K562 (cell line): ENCODE data around the gene THBS2. TPM values are rescaled to one million over a fixed set of nuclear protein-coding genes. Genes with fewer than 3 reads are reported as not detected.

Experiments
- ATAC-seq: fragments of 200-7000 bp; cut with Tn5 transposase; 3 replicates; pipeline ENCODE4 v1.9.1; 2020; ENCODE audit warnings: moderate library complexity
- BruUV-seq: library from RNA; stranded (reverse); fragments of 400-500 nt; replicated peaks from 2 replicates; lab custom pipeline; 2021; lab: Mats Ljungman, UMichigan
- CTCF ChIA-PET: fragments of 300-600 bp; formaldehyde crosslinking; extraction: SDS; loops from one replicate; lab custom pipeline; 2021; ENCODE audit warnings: low intra/inter-chr PET ratio; lab: Yijun Ruan, JAX
- POLR2A ChIA-PET: fragments of 300-600, 350-650 bp; sonication (Branson Sonifier 250); formaldehyde crosslinking; extraction: SDS; loops from one replicate; lab custom pipeline; 2021; ENCODE audit warnings: antibody characterized with exemption, inconsistent platforms; lab: Yijun Ruan, JAX
- DNase-seq, 4 experiments: peaks; one replicate each; pipeline versions ENCODE4 v3.0.0 to v3.0.0-alpha.2; 2011 to 2018; ENCODE audit warnings: low spot score in 3 of 4, mixed read lengths in 3 of 4; ENCODE audit errors: extremely low read depth in 1 of 4
- FAIRE-seq: peaks from 2 replicates; lab custom pipeline; 2011; peaks lifted over from hg19 to GRCh38; lab: Jason Lieb, UNC
- H2AFZ ChIP-seq: 2 replicates; pipeline ENCODE4 v1.6.0; 2011; ENCODE audit warnings: low read depth, low read length, control low read depth, inconsistent platforms
- H3K27ac ChIP-seq: fragments of 200-600 bp; 3 replicates; pipeline ENCODE4 v1.8.0; 2011; ENCODE audit warnings: low read depth, mild to moderate bottlenecking, control low read depth, inconsistent platforms, low read length, moderate library complexity, mixed read lengths; ENCODE audit errors: extremely low read depth
- H3K27me3 ChIP-seq, 2 experiments: fragments of 300-600 bp in 1 of 2; 2 replicates in 1 of 2; 3 replicates in 1 of 2; pipeline versions ENCODE4 v1.6.0 to v1.8.0; 2011; ENCODE audit warnings: inconsistent platforms in 2 of 2, low read length in 2 of 2, mild to moderate bottlenecking in 1 of 2, mixed read lengths in 1 of 2, moderate library complexity in 1 of 2; ENCODE audit not compliant: control insufficient read depth in 2 of 2, insufficient read depth in 2 of 2
- H3K36me3 ChIP-seq: fragments of 300-600 bp; 3 replicates; pipeline ENCODE4 v1.8.0; 2011; ENCODE audit warnings: mild to moderate bottlenecking, low read length, inconsistent platforms; ENCODE audit not compliant: control insufficient read depth, insufficient read depth
- H3K4me1 ChIP-seq, 2 experiments: fragments of 200-600 bp in 1 of 2; replicated peaks in 1 of 2; 2 replicates in 1 of 2; 3 replicates in 1 of 2; pipeline versions ENCODE4 v1.5.1 to v1.8.0; 2011; ENCODE audit warnings: inconsistent platforms in 2 of 2, low read length in 2 of 2, mild to moderate bottlenecking in 1 of 2, mixed read lengths in 1 of 2, moderate library complexity in 1 of 2; ENCODE audit not compliant: control insufficient read depth in 2 of 2, insufficient read depth in 2 of 2
- H3K4me2 ChIP-seq: 2 replicates; pipeline ENCODE4 v1.6.1; 2011; ENCODE audit warnings: low read length, control low read depth, inconsistent platforms, mixed read lengths; ENCODE audit not compliant: insufficient read depth
- H3K4me3 ChIP-seq: fragments of 200-600 bp; sonication (generic), shearing (Covaris generic); 2 replicates; pipeline ENCODE4 v1.5.1; 2016; ENCODE audit warnings: control low read depth, inconsistent platforms
- H3K79me2 ChIP-seq: fragments of 200-600 bp; 3 replicates; pipeline ENCODE4 v1.8.0; 2011; ENCODE audit warnings: low read length, inconsistent platforms; ENCODE audit not compliant: control insufficient read depth, insufficient read depth
- H3K9ac ChIP-seq, 2 experiments: 2 replicates each; pipeline versions ENCODE4 v1.6.0 to v1.6.1; 2011; ENCODE audit warnings: low read depth in 2 of 2, low read length in 2 of 2, control low read depth in 1 of 2, inconsistent platforms in 1 of 2, mild to moderate bottlenecking in 1 of 2, mixed read lengths in 1 of 2; ENCODE audit not compliant: insufficient read depth in 1 of 2
- H3K9me1 ChIP-seq: one replicate; pipeline ENCODE4 v1.6.0; 2011; ENCODE audit warnings: inconsistent platforms, mild to moderate bottlenecking, low read length, moderate library complexity; ENCODE audit not compliant: control insufficient read depth, insufficient read depth
- H3K9me3 ChIP-seq: replicated peaks from 2 replicates; pipeline ENCODE4 v1.5.1; 2011; ENCODE audit warnings: low read depth, low read length, inconsistent platforms; ENCODE audit not compliant: control insufficient read depth, insufficient read depth
- H4K20me1 ChIP-seq: replicated peaks from 2 replicates; pipeline ENCODE4 v1.6.1; 2011; ENCODE audit warnings: low read length, inconsistent platforms, mixed read lengths; ENCODE audit not compliant: control insufficient read depth, insufficient read depth
- BDP1 ChIP-seq: IDR thresholded peaks from 3 replicates; pipeline ENCODE4 v1.6.1; 2011; ENCODE audit not compliant: insufficient read length, insufficient read depth
- CXXC5 ChIP-seq: fragments of 250-450 bp; sonication (Bioruptor Pico); IDR thresholded peaks from 2 replicates; pipeline ENCODE4 v1.8.0; 2022; ENCODE audit warnings: inconsistent platforms, mild to moderate bottlenecking, moderate library complexity
- E2F4 ChIP-seq: sonication (generic); formaldehyde crosslinking; IDR thresholded peaks from 2 replicates; pipeline ENCODE4 v1.8.0; 2022; ENCODE audit warnings: mild to moderate bottlenecking, low read depth, missing genetic modification reagents
- SRF ChIP-seq, 2 experiments: fragments of 250-450, 450-650 bp in 1 of 2; sonication (Bioruptor Pico) in 1 of 2; sonication (generic) in 1 of 2; formaldehyde crosslinking; IDR thresholded peaks; 2 replicates each; pipeline versions ENCODE4 v1.5.0 to v1.5.1; 2020 to 2022; ENCODE audit warnings: mild to moderate bottlenecking in 1 of 2, missing genetic modification reagents in 1 of 2
- ZNF197 ChIP-seq: fragments of 200-800 bp; sonication (Bioruptor generic); IDR thresholded peaks from 2 replicates; pipeline ENCODE4 v1.6.1; 2016; ENCODE audit warnings: low read depth, missing genetic modification characterization, missing compliant biosample characterization
- ZNF507 ChIP-seq: conservative IDR thresholded peaks from 2 replicates; pipeline ENCODE4 v1.6.1; 2017; ENCODE audit warnings: missing genetic modification characterization, missing compliant biosample characterization
- WGBS: fragments of 100-300 bp; shearing (Covaris generic); methylation state at CpG from one replicate; pipeline ENCODE4 v1.1.6; 2016; ENCODE audit warnings: low coverage, mixed read lengths; ENCODE audit not compliant: insufficient coverage; ENCODE audit errors: missing lambda C conversion rate; 5-methylcytosine and 5-hydroxymethylcytosine counted together
- in situ Hi-C: fragments of 300-500 bp; cut with MboI; formaldehyde crosslinking; loops from 4 replicates; pipeline ENCODE4 v1.15.0; 2018; ENCODE audit warnings: inconsistent platforms, mixed read lengths
- intact Hi-C: fragments of 100-400 bp; cut with micrococcal nuclease; formaldehyde crosslinking; loops from 2 replicates; pipeline ENCODE4 v1.14.2; 2022
- polyA plus RNA-seq, 8 experiments: library from polyadenylated mRNA; depleted of rRNA in 4 of 8; stranded (reverse) in 5 of 8; unstranded in 3 of 8; fragments of >200 nt; fragmentation: Nextera tagmentation in 2 of 8; fragmentation: Illumina TruSeq in 1 of 8; extraction: Ambion mirVana in 2 of 8; extraction: Trizol in 1 of 8; gene quantifications; 2 replicates each; pipeline versions ENCODE4 v1.2.1 to v1.2.3, GENCODE V29; 2011 to 2014; ENCODE audit warnings: inconsistent platforms in 1 of 8, missing spikeins in 1 of 8
- total RNA-seq, 7 experiments: library from RNA; depleted of rRNA in 6 of 7; stranded (reverse); fragments of >200 nt in 6 of 7; fragmentation: Illumina TruSeq in 2 of 7; extraction: Trizol in 2 of 7; gene quantifications; 2 replicates each; pipeline versions ENCODE4 v1.2.1 to v1.2.3, GENCODE V29; 2011 to 2021; ENCODE audit warnings: low replicate concordance in 1 of 7
- TF ChIP-seq, protein P1 (sequence below): fragments of 450-650 bp; formaldehyde crosslinking; IDR thresholded peaks from 2 replicates; pipeline ENCODE4 v1.4.0; 2020; ENCODE audit warnings: mild to moderate bottlenecking, moderate library complexity
- TF ChIP-seq, protein P2 (sequence below), 2 experiments: IDR thresholded peaks; 2 replicates each; pipeline ENCODE4 v1.6.1; 2012; ENCODE audit warnings: improper control_type of control experiment in 2 of 2, low read depth in 2 of 2, low read length in 2 of 2, borderline replicate concordance in 1 of 2
- TF ChIP-seq, protein P3 (sequence below): fragments of 250-450 bp; sonication (Bioruptor Pico); IDR thresholded peaks from 2 replicates; pipeline ENCODE4 v1.8.0; 2022; ENCODE audit warnings: inconsistent platforms
- TF ChIP-seq, protein P4 (sequence below): fragments of 250-450 bp; sonication (Bioruptor Pico); IDR thresholded peaks from 2 replicates; pipeline ENCODE4 v1.4.0; 2020; ENCODE audit warnings: borderline replicate concordance
- TF ChIP-seq, protein P5 (sequence below): sonication (generic); formaldehyde crosslinking; IDR thresholded peaks from 2 replicates; pipeline ENCODE4 v1.8.0; 2022; ENCODE audit warnings: missing genetic modification reagents, mild to moderate bottlenecking, borderline replicate concordance

The THBS2 gene
- total and polyA plus RNA-seq, 9 of the 15 experiments (the other 6 are each of a cell fraction or from before 2014, with no cell fraction given): 0.03 to 0.11 (median 0.03) TPM; not detected in 6

DNA sequence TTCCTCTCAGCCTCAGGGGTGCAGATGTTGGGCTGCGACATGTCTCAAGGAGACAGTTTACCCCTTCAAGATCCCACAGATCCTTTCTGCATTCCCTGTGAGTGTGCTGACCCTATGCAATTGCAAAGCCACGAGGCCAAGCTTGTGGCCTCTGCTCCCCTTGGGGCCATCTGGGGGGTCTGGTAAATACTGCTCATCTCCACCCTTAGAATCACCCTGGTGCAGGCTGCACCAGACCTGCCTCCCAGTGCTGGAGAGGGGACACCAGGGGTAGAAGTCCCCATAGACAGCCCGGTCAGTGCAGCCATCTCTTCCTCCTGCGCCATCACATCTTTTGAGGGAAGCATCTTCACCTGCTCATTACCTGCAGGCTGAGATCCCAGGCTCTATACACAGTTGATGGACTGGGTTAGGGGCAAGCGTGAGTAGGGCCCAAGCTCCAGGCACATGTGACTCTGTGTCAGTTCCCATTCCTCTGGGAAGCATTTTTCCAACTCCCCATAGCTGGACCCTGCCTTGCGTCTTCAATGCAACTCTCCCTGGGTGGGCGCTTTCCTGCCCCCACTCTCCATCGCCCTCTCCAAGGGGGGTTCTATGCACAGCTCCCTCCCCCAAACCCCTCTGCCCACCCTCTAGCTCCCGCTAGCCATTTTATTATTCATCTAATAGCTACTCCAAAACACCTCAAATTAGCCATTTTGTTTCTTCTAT, 53.9 kb downstream of the THBS2 start:
- Histone ChIP-seq H3K4me3 (no peak overlapping the region), H4K20me1 (no peaks in the 10 kb centered on the region), H2AFZ (no peak overlapping the region), H3K4me1 (no peaks in the 10 kb centered on the region), H3K27me3 (peaks cover 9 to 29% of the 10 kb centered on the region in 2 experiments; a peak in 3 of 5 replicates), H3K9me3 (no peaks in the 10 kb centered on the region), H3K79me2 (no peaks in the 10 kb centered on the region), H3K27ac (no peak overlapping the region), H3K4me2 (no peak overlapping the region), H3K9ac (no peak overlapping the region), H3K9me1 (no peaks in the 10 kb centered on the region), H3K36me3 (no peaks in the 10 kb centered on the region)
- DNase-seq (no peak), ATAC-seq (no peak), FAIRE-seq (no peak)
- CTCF ChIA-PET: no interaction called here
- intact Hi-C loops: no loop called here
- under 1% methylated on average over 9 of the region's 9 CpGs for WGBS
- in situ Hi-C loops: no loop called here
- POLR2A ChIA-PET: interaction anchor here (0.6 to 0.9 kb wide), 2 partner anchors 13 to 24 kb away, joined by 3 to 4 read pairs; no protein-coding TSS in a partner anchor
- BruUV-seq: no TSS peak
- TF ChIP-seq BDP1 (no peak), CXXC5 (CRISPR knock-in tag) (no peak), ZNF197 (no peak), E2F4 (CRISPR knock-in tag) (no peak), ZNF507 (no peak), SRF (CRISPR knock-in tag; IDR thresholded peaks at IDR 0.05) (no peak)
- TF ChIP-seq, protein P1, sequence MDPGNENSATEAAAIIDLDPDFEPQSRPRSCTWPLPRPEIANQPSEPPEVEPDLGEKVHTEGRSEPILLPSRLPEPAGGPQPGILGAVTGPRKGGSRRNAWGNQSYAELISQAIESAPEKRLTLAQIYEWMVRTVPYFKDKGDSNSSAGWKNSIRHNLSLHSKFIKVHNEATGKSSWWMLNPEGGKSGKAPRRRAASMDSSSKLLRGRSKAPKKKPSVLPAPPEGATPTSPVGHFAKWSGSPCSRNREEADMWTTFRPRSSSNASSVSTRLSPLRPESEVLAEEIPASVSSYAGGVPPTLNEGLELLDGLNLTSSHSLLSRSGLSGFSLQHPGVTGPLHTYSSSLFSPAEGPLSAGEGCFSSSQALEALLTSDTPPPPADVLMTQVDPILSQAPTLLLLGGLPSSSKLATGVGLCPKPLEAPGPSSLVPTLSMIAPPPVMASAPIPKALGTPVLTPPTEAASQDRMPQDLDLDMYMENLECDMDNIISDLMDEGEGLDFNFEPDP (CRISPR knock-in tag): no peak
- TF ChIP-seq, protein P2, sequence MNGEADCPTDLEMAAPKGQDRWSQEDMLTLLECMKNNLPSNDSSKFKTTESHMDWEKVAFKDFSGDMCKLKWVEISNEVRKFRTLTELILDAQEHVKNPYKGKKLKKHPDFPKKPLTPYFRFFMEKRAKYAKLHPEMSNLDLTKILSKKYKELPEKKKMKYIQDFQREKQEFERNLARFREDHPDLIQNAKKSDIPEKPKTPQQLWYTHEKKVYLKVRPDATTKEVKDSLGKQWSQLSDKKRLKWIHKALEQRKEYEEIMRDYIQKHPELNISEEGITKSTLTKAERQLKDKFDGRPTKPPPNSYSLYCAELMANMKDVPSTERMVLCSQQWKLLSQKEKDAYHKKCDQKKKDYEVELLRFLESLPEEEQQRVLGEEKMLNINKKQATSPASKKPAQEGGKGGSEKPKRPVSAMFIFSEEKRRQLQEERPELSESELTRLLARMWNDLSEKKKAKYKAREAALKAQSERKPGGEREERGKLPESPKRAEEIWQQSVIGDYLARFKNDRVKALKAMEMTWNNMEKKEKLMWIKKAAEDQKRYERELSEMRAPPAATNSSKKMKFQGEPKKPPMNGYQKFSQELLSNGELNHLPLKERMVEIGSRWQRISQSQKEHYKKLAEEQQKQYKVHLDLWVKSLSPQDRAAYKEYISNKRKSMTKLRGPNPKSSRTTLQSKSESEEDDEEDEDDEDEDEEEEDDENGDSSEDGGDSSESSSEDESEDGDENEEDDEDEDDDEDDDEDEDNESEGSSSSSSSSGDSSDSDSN (IDR thresholded peaks at IDR 0.05; ENCODE audit: borderline replicate concordance in 1 of 2, low read depth in 2 of 2, low read length in 2 of 2): no peak
- TF ChIP-seq, protein P3, sequence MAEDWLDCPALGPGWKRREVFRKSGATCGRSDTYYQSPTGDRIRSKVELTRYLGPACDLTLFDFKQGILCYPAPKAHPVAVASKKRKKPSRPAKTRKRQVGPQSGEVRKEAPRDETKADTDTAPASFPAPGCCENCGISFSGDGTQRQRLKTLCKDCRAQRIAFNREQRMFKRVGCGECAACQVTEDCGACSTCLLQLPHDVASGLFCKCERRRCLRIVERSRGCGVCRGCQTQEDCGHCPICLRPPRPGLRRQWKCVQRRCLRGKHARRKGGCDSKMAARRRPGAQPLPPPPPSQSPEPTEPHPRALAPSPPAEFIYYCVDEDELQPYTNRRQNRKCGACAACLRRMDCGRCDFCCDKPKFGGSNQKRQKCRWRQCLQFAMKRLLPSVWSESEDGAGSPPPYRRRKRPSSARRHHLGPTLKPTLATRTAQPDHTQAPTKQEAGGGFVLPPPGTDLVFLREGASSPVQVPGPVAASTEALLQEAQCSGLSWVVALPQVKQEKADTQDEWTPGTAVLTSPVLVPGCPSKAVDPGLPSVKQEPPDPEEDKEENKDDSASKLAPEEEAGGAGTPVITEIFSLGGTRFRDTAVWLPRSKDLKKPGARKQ: no peak
- TF ChIP-seq, protein P4, sequence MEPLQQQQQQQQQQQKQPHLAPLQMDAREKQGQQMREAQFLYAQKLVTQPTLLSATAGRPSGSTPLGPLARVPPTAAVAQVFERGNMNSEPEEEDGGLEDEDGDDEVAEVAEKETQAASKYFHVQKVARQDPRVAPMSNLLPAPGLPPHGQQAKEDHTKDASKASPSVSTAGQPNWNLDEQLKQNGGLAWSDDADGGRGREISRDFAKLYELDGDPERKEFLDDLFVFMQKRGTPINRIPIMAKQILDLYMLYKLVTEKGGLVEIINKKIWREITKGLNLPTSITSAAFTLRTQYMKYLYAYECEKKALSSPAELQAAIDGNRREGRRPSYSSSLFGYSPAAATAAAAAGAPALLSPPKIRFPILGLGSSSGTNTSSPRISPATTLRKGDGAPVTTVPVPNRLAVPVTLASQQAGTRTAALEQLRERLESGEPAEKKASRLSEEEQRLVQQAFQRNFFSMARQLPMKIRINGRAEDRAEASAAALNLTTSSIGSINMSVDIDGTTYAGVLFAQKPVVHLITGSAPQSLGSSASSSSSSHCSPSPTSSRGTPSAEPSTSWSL (CRISPR knock-in tag): no peak
- TF ChIP-seq, protein P5, sequence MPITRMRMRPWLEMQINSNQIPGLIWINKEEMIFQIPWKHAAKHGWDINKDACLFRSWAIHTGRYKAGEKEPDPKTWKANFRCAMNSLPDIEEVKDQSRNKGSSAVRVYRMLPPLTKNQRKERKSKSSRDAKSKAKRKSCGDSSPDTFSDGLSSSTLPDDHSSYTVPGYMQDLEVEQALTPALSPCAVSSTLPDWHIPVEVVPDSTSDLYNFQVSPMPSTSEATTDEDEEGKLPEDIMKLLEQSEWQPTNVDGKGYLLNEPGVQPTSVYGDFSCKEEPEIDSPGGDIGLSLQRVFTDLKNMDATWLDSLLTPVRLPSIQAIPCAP: no peak
